ENCODE results near the gene PSKH1.

Gene PSKH1

DNA sequence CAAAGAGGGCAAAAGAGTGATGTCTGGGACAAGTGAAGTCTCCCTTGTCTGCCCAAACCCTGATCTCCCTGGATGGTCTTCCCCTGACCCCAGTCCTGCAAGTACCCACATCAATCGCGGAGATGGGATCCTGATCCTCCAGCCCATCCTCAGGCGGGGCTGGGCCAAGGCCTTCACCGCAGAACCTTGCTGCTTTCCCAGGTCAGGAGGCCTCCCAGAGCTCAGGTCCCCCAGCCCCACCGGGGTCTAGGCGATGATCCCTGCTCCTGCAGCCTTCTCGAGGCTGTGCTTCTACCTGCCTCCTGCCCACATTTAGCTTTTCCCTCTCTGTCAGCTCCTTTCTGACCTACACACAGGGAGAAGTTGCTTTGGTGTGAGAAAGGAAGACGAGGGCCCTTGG lies 69.1 kb downstream of the PSKH1 start:
- no peak overlapping the region for H3K4me3 ChIP-seq (ENCODE audit: severe bottlenecking)
- peaks cover 37% of the 10 kb centered on the region for H3K4me1 ChIP-seq (ENCODE audit: insufficient read depth, poor library complexity, severe bottlenecking)
- peak overlapping the region; percentile 32 for H3K27ac ChIP-seq (ENCODE audit: poor library complexity, severe bottlenecking)
- H3K27me3 ChIP-seq (ENCODE audit: insufficient read depth, poor library complexity, severe bottlenecking) = no peaks in the 10 kb centered on the region
- no peak for ATAC-seq (ENCODE audit: low read depth)
- TF ChIP-seq, protein P1, sequence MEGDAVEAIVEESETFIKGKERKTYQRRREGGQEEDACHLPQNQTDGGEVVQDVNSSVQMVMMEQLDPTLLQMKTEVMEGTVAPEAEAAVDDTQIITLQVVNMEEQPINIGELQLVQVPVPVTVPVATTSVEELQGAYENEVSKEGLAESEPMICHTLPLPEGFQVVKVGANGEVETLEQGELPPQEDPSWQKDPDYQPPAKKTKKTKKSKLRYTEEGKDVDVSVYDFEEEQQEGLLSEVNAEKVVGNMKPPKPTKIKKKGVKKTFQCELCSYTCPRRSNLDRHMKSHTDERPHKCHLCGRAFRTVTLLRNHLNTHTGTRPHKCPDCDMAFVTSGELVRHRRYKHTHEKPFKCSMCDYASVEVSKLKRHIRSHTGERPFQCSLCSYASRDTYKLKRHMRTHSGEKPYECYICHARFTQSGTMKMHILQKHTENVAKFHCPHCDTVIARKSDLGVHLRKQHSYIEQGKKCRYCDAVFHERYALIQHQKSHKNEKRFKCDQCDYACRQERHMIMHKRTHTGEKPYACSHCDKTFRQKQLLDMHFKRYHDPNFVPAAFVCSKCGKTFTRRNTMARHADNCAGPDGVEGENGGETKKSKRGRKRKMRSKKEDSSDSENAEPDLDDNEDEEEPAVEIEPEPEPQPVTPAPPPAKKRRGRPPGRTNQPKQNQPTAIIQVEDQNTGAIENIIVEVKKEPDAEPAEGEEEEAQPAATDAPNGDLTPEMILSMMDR (IDR thresholded peaks at IDR 0.05; ENCODE audit: poor library complexity, severe bottlenecking) = no peak
- H3K9me3 ChIP-seq (ENCODE audit: severe bottlenecking) = no peaks in the 10 kb centered on the region
- peaks cover 73% of the 10 kb centered on the region for H3K36me3 ChIP-seq (ENCODE audit: low read depth)
- no peak for DNase-seq (ENCODE audit: low spot score)

DNA sequence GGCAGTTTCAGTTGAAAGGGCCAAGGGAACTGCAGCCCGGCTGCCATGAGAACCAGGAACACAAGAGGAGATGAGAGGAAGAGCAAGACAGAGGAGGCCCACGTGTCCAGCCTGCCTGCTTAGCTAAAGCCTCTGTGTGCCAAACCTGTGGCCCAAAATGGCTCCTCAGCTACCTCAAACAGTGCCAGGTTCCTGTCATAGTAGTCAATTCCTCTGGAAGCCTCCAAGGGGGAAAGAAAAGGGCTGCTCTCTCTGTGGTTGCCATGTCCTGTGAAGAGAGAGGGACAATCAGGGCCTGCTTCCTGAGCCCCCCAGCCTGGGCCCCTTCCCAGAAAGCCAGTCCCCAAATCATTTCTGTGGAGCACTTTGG lies 70.2 kb downstream of the PSKH1 start:
- Histone ChIP-seq H3K27me3 (ENCODE audit: insufficient read depth, poor library complexity, severe bottlenecking) (no peaks in the 10 kb centered on the region), H3K4me1 (ENCODE audit: insufficient read depth, poor library complexity, severe bottlenecking) (peaks cover 40% of the 10 kb centered on the region), H3K36me3 (ENCODE audit: low read depth) (peaks cover 64% of the 10 kb centered on the region), H3K9me3 (ENCODE audit: severe bottlenecking) (no peaks in the 10 kb centered on the region), H3K4me3 (ENCODE audit: severe bottlenecking) (no peak overlapping the region), H3K27ac (ENCODE audit: poor library complexity, severe bottlenecking) (no peak overlapping the region)
- DNase-seq (ENCODE audit: low spot score) = no peak
- TF ChIP-seq, protein P1 (IDR thresholded peaks at IDR 0.05; ENCODE audit: poor library complexity, severe bottlenecking) = no peak
- no peak for ATAC-seq (ENCODE audit: low read depth)

DNA sequence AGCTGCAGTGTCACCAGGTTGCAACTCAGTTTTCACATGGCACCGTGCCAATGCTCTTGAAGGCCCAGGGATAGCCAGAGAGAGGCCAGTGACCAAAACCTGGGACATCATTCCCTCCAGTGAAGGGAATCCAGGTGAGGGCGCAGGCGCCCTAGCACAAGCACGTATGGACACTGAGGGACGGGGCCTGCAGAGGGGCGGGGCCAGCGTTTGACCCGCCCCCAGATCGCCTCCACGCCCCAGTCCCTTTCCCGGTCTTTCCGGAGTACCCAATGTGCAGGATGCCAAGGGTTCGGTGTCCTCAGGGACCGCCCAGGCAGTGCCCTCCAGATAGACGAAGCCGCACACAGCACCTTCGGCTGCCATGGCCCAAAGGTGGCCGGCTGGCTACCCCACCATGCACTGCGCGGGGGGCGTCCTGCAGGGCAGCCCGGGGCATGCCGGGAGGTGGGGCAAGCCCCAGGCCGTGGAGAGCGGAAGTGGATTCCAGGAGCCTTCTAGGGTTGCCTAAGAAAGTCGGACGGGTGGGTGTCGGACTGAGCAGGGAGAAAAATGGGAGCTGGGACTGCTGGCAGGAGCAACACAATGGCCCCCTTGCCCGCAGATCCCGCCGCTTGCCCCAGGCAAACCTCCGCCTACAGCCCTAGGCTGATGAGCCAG lies 70.7 kb downstream of the PSKH1 start:
- no peaks in the 10 kb centered on the region for H3K27me3 ChIP-seq (ENCODE audit: insufficient read depth, poor library complexity, severe bottlenecking)
- no peak overlapping the region for H3K4me3 ChIP-seq (ENCODE audit: severe bottlenecking)
- DNase-seq (ENCODE audit: low spot score) (no peak), ATAC-seq (ENCODE audit: low read depth) (no peak)
- TF ChIP-seq, protein P1 (IDR thresholded peaks at IDR 0.05; ENCODE audit: poor library complexity, severe bottlenecking) = no peak
- peaks cover 40% of the 10 kb centered on the region for H3K4me1 ChIP-seq (ENCODE audit: insufficient read depth, poor library complexity, severe bottlenecking)
- peaks cover 59% of the 10 kb centered on the region for H3K36me3 ChIP-seq (ENCODE audit: low read depth)
- no peaks in the 10 kb centered on the region for H3K9me3 ChIP-seq (ENCODE audit: severe bottlenecking)
- H3K27ac ChIP-seq (ENCODE audit: poor library complexity, severe bottlenecking) = no peak overlapping the region

DNA sequence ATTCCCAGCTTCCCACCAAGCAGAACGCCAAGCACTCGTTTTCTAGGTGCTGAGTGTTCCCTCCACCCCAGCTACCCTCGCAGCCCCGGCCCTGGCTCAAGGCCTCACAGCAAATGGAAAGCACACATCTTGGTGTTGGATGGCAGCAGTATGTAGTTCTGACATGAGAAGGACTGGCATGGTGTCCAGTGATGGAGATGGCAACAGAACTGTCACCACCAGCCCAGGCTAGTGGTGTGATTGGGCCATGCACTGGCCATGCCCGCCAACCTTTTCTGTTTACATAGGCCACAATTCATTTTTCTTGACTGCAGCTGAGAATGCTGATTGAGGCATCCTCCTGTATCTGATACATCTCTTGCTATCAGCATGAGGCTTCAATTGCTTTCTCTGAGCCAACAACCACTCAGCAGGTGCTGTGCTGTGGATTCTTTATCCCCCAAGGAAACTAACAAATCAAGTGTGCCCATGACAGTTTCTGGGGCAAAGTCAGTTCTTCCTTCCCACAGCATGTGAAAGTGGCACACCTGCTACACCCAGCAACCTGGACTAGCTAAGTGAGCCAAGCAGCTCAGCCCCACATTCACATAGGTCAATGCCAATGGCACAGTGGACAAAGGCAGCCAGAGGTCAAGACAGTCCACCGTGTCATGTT lies 71.5 kb downstream of the PSKH1 start:
- peaks cover 51% of the 10 kb centered on the region for H3K36me3 ChIP-seq (ENCODE audit: low read depth)
- no peak overlapping the region for H3K27ac ChIP-seq (ENCODE audit: poor library complexity, severe bottlenecking)
- H3K9me3 ChIP-seq (ENCODE audit: severe bottlenecking) = no peaks in the 10 kb centered on the region
- no peaks in the 10 kb centered on the region for H3K27me3 ChIP-seq (ENCODE audit: insufficient read depth, poor library complexity, severe bottlenecking)
- peaks cover 40% of the 10 kb centered on the region for H3K4me1 ChIP-seq (ENCODE audit: insufficient read depth, poor library complexity, severe bottlenecking)
- ATAC-seq (ENCODE audit: low read depth) (no peak), DNase-seq (ENCODE audit: low spot score) (no peak)
- no peak overlapping the region for H3K4me3 ChIP-seq (ENCODE audit: severe bottlenecking)
- TF ChIP-seq, protein P1 (IDR thresholded peaks at IDR 0.05; ENCODE audit: poor library complexity, severe bottlenecking) = no peak
